ENCODE data around the gene TRIM33.

GRCh38 chr1:114547076-114547475 lies 36.1 kb upstream of the TRIM33 start:
- TF ChIP-seq RNF2 (IDR thresholded peaks at IDR 0.05; ENCODE audit: borderline replicate concordance, low read depth, low read length, missing control alignments, poor library complexity, severe bottlenecking) (no peak), POLR2A (IDR thresholded peaks at IDR 0.05; ENCODE audit: control extremely low read depth in 1 of 2, low read depth in 2 of 2, low read length in 2 of 2) (no peak), EP300 (IDR thresholded peaks at IDR 0.05; ENCODE audit: borderline replicate concordance in 1 of 2, low read depth in 2 of 2, low read length in 2 of 2) (no peak), SP1 (IDR thresholded peaks at IDR 0.05; ENCODE audit: low read depth, low read length) (no peak), SP4 (IDR thresholded peaks at IDR 0.05; ENCODE audit: low read length) (no peak)
- TF ChIP-seq, protein P1, sequence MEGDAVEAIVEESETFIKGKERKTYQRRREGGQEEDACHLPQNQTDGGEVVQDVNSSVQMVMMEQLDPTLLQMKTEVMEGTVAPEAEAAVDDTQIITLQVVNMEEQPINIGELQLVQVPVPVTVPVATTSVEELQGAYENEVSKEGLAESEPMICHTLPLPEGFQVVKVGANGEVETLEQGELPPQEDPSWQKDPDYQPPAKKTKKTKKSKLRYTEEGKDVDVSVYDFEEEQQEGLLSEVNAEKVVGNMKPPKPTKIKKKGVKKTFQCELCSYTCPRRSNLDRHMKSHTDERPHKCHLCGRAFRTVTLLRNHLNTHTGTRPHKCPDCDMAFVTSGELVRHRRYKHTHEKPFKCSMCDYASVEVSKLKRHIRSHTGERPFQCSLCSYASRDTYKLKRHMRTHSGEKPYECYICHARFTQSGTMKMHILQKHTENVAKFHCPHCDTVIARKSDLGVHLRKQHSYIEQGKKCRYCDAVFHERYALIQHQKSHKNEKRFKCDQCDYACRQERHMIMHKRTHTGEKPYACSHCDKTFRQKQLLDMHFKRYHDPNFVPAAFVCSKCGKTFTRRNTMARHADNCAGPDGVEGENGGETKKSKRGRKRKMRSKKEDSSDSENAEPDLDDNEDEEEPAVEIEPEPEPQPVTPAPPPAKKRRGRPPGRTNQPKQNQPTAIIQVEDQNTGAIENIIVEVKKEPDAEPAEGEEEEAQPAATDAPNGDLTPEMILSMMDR (IDR thresholded peaks at IDR 0.05; ENCODE audit: control extremely low read depth in 1 of 3, insufficient read depth in 1 of 3, low read depth in 1 of 3, low read length in 3 of 3) = no peak
